HL-60 (cell line): ENCODE data around the gene SCN7A.
A peak's percentile ranks its signal among the peaks of the same experiment; 100 is the strongest.

ENCODE experiments used
- DNase-seq, 2 experiments: peaks; one replicate each; pipeline ENCODE4 v3.0.0-alpha.2; 2010 to 2020; ENCODE audit warnings: low read depth in 1 of 2, low spot score in 1 of 2
- H3K27ac ChIP-seq: fragments of 250-450 bp; sonication (Bioruptor Pico); replicated peaks from 2 replicates; pipeline ENCODE4 v1.5.1; 2020; ENCODE audit warnings: mild to moderate bottlenecking, moderate library complexity
- H3K27me3 ChIP-seq: fragments of 250-450 bp; sonication (Bioruptor Pico); 2 replicates; pipeline ENCODE4 v1.5.1; 2021; ENCODE audit warnings: mild to moderate bottlenecking, moderate library complexity; ENCODE audit not compliant: insufficient read depth, poor library complexity, severe bottlenecking
- H3K4me3 ChIP-seq: replicated peaks from 2 replicates; pipeline ENCODE4 v1.5.1; 2011; ENCODE audit warnings: mild to moderate bottlenecking, control low read depth, low read length; ENCODE audit not compliant: insufficient read depth
- CTCF ChIP-seq: IDR thresholded peaks from one replicate; pipeline ENCODE4 v1.5.1; 2011; ENCODE audit warnings: low read length, control low read depth, inconsistent platforms; ENCODE audit not compliant: insufficient read depth
- GABPA ChIP-seq: IDR thresholded peaks from 2 replicates; pipeline ENCODE4 v1.6.1; 2012; ENCODE audit warnings: low read depth
- POLR2AphosphoS5 ChIP-seq: IDR thresholded peaks from 2 replicates; pipeline ENCODE4 v1.6.1; 2012; ENCODE audit warnings: low read depth
- REST ChIP-seq: IDR thresholded peaks from 2 replicates; pipeline ENCODE4 v1.6.1; 2012; ENCODE audit warnings: low read depth; ENCODE audit not compliant: insufficient replicate concordance
- SPI1 ChIP-seq: IDR thresholded peaks from 2 replicates; pipeline ENCODE4 v1.6.1; 2012; ENCODE audit warnings: low read depth, mild to moderate bottlenecking, borderline replicate concordance

The SCN7A gene

GRCh38 chr2:166454006-166454595 lies 39.9 kb downstream of the SCN7A start:
- no peaks in the 10 kb centered on the region for H3K27me3 ChIP-seq
- DNase-seq = no peak
- TF ChIP-seq POLR2AphosphoS5 (no peak), SPI1 (no peak), REST (no peak), GABPA (no peak), CTCF (no peak)
- H3K4me3 ChIP-seq = no peak overlapping the region
- no peak overlapping the region for H3K27ac ChIP-seq

- DNase-seq = no peak
- TF ChIP-seq SPI1 = no peak
- no peak for TF ChIP-seq GABPA
- no peak for TF ChIP-seq POLR2AphosphoS5
- no peak for TF ChIP-seq CTCF
- no peak for TF ChIP-seq REST
- no peak overlapping the region for H3K4me3 ChIP-seq
- H3K27me3 ChIP-seq = no peaks in the 10 kb centered on the region
- H3K27ac ChIP-seq = no peak overlapping the region
Observed at GRCh38 chr2:166451468-166451867, 42.6 kb downstream of the SCN7A start.

GRCh38 chr2:166449439-166449838 lies 44.6 kb downstream of the SCN7A start:
- no peak overlapping the region for H3K4me3 ChIP-seq
- DNase-seq = peak in 1 of 2 experiments; percentile 14
- no peaks in the 10 kb centered on the region for H3K27me3 ChIP-seq
- TF ChIP-seq SPI1 (peak; percentile 99), POLR2AphosphoS5 (no peak)
- no peak overlapping the region for H3K27ac ChIP-seq

GRCh38 chr2:166448106-166448505 lies 45.9 kb downstream of the SCN7A start:
- DNase-seq = no peak
- no peak overlapping the region for H3K27ac ChIP-seq
- TF ChIP-seq POLR2AphosphoS5 (no peak), CTCF (no peak), GABPA (no peak), REST (no peak), SPI1 (no peak)
- no peak overlapping the region for H3K4me3 ChIP-seq
- no peaks in the 10 kb centered on the region for H3K27me3 ChIP-seq
